Caco-2 (cell line): ENCODE results near the gene TRIO. TPM values are rescaled to one million over a fixed set of nuclear protein-coding genes. Genes with fewer than 3 reads are reported as not detected.

Source experiments
- BruUV-seq: library from RNA; stranded (reverse); fragments of 400-500 nt; replicated peaks from 2 replicates; lab custom pipeline; 2021; lab: Mats Ljungman, UMichigan
- CTCF ChIA-PET: fragments of 300-600 bp; sonication (Branson Sonifier 250); formaldehyde crosslinking; loops from one replicate; lab custom pipeline; 2022; ENCODE audit warnings: antibody characterized with exemption; lab: Charles Lee
- POLR2A ChIA-PET: fragments of 300-600 bp; sonication (Branson Sonifier 250); formaldehyde crosslinking; loops from one replicate; lab custom pipeline; 2022; ENCODE audit warnings: antibody characterized with exemption; lab: Charles Lee
- DNase-seq, 2 experiments: peaks; one replicate each; pipeline versions ENCODE4 v3.0.0 to v3.0.0-alpha.2; 2020 to 2022
- H3K27me3 ChIP-seq: replicated peaks from 2 replicates; pipeline ENCODE4 v1.6.0; 2011; ENCODE audit warnings: low read length; ENCODE audit not compliant: control insufficient read depth, insufficient read depth
- H3K36me3 ChIP-seq: 2 replicates; pipeline ENCODE4 v1.5.1; 2011; ENCODE audit warnings: low read length; ENCODE audit not compliant: control insufficient read depth, insufficient read depth
- H3K4me1 ChIP-seq: fragments of 250-450 bp; sonication (Bioruptor Pico); 2 replicates; pipeline ENCODE4 v1.5.1; 2020; ENCODE audit warnings: mild to moderate bottlenecking
- H3K4me3 ChIP-seq: 2 replicates; pipeline ENCODE4 v1.5.1; 2011; ENCODE audit warnings: low read depth, mild to moderate bottlenecking, control low read depth, low read length
- H3K9me3 ChIP-seq: fragments of 250-450 bp; sonication (Bioruptor Pico); 2 replicates; pipeline ENCODE4 v1.5.1; 2020; ENCODE audit warnings: mild to moderate bottlenecking, moderate library complexity
- H3K27ac Mint-ChIP-seq: one replicate; pipeline ENCODE4 v1.8.0; 2022; ENCODE audit warnings: mixed read lengths; ENCODE audit not compliant: unreplicated experiment
- H3K27me3 Mint-ChIP-seq: one replicate; pipeline ENCODE4 v1.8.0; 2022; ENCODE audit warnings: mixed read lengths; ENCODE audit not compliant: insufficient read depth, unreplicated experiment
- H3K36me3 Mint-ChIP-seq: one replicate; pipeline ENCODE4 v1.8.0; 2022; ENCODE audit warnings: mild to moderate bottlenecking, mixed read lengths; ENCODE audit not compliant: insufficient read depth, unreplicated experiment
- H3K4me1 Mint-ChIP-seq: one replicate; pipeline ENCODE4 v1.8.0; 2022; ENCODE audit warnings: low read depth, mixed read lengths; ENCODE audit not compliant: unreplicated experiment
- H3K4me3 Mint-ChIP-seq: one replicate; pipeline ENCODE4 v1.8.0; 2022; ENCODE audit warnings: mild to moderate bottlenecking, moderate library complexity, mixed read lengths; ENCODE audit not compliant: unreplicated experiment
- H3K9me3 Mint-ChIP-seq: one replicate; pipeline ENCODE4 v1.8.0; 2022; ENCODE audit warnings: mixed read lengths; ENCODE audit not compliant: unreplicated experiment
- CTCF ChIP-seq, 2 experiments: fragments of 200-600 bp in 1 of 2; IDR thresholded peaks; 1 replicate in 1 of 2; 2 replicates in 1 of 2; pipeline versions ENCODE4 v1.5.1 to v1.8.0; 2011 to 2022; ENCODE audit warnings: antibody characterized with exemption in 1 of 2, control low read depth in 1 of 2, inconsistent platforms in 1 of 2, low read depth in 1 of 2, low read length in 1 of 2, mild to moderate bottlenecking in 1 of 2, moderate library complexity in 1 of 2; ENCODE audit not compliant: insufficient read depth in 1 of 2, severe bottlenecking in 1 of 2, unreplicated experiment in 1 of 2
- intact Hi-C: fragments of 100-400 bp; cut with micrococcal nuclease; formaldehyde crosslinking; loops from one replicate; pipeline ENCODE4 v1.10.0; 2022; ENCODE audit not compliant: unreplicated experiment
- total RNA-seq: library from RNA; stranded (reverse); gene quantifications from 2 replicates; pipeline ENCODE4 v1.2.3, GENCODE V29; 2022

Gene TRIO
- total RNA-seq, 1 experiment from 2014 or later: 92.0 TPM

GRCh38 chr5:14110680-14111079 is 32.5 kb upstream of the TRIO start:
- no peaks in the 10 kb centered on the region for H3K27me3 Mint-ChIP-seq
- H3K4me1 ChIP-seq: no peaks in the 10 kb centered on the region

GRCh38 chr5:14112998-14113652 is 30.0 kb upstream of the TRIO start:
- CTCF ChIA-PET: interaction anchor here (0.8 to 1.2 kb wide), 2 partner anchors 136 to 157 kb away, joined by 3 read pairs; no protein-coding TSS in a partner anchor
- POLR2A ChIA-PET: no interaction called here
- Histone ChIP-seq H3K4me1 (no peaks in the 10 kb centered on the region), H3K4me3 (no peak overlapping the region), H3K9me3 (no peaks in the 10 kb centered on the region), H3K36me3 (no peaks in the 10 kb centered on the region), H3K27me3 (no peaks in the 10 kb centered on the region)
- TF ChIP-seq CTCF (IDR thresholded peaks at IDR 0.05; ENCODE audit: insufficient read depth in 1 of 2, low read depth in 1 of 2, low read length in 1 of 2, severe bottlenecking in 1 of 2, unreplicated experiment in 1 of 2): no peak
- DNase-seq: no peak
- H3K4me3 Mint-ChIP-seq: no peak overlapping the region
- intact Hi-C loops: no loop called here
- peaks cover 6% of the 10 kb centered on the region for H3K4me1 Mint-ChIP-seq
- no peak overlapping the region for H3K27ac Mint-ChIP-seq
- no peaks in the 10 kb centered on the region for H3K27me3 Mint-ChIP-seq
- H3K9me3 Mint-ChIP-seq: no peaks in the 10 kb centered on the region
- no TSS peak for BruUV-seq
- no peaks in the 10 kb centered on the region for H3K36me3 Mint-ChIP-seq

More at GRCh38 chr5:14110680-14111079, 32.5 kb upstream of the TRIO start:
- DNase-seq: no peak
- no peak overlapping the region for H3K4me3 ChIP-seq
- no peak for TF ChIP-seq CTCF (IDR thresholded peaks at IDR 0.05; ENCODE audit: insufficient read depth in 1 of 2, low read depth in 1 of 2, low read length in 1 of 2, severe bottlenecking in 1 of 2, unreplicated experiment in 1 of 2)
- Mint-ChIP-seq H3K27ac (no peak overlapping the region), H3K9me3 (no peaks in the 10 kb centered on the region), H3K4me3 (no peak overlapping the region), H3K36me3 (no peaks in the 10 kb centered on the region), H3K4me1 (peaks cover 6% of the 10 kb centered on the region)
- intact Hi-C loops: no loop called here
- H3K36me3 ChIP-seq: no peaks in the 10 kb centered on the region
- no peaks in the 10 kb centered on the region for H3K9me3 ChIP-seq
- ChIA-PET CTCF (no interaction called here), POLR2A (no interaction called here)
- H3K27me3 ChIP-seq: no peaks in the 10 kb centered on the region
- BruUV-seq: no TSS peak

- Histone ChIP-seq H3K4me1 (no peaks in the 10 kb centered on the region), H3K9me3 (no peaks in the 10 kb centered on the region), H3K36me3 (no peaks in the 10 kb centered on the region), H3K4me3 (no peak overlapping the region), H3K27me3 (no peaks in the 10 kb centered on the region)
- H3K9me3 Mint-ChIP-seq: no peaks in the 10 kb centered on the region
- H3K27ac Mint-ChIP-seq: no peak overlapping the region
- no peak for DNase-seq
- no peak for TF ChIP-seq CTCF (IDR thresholded peaks at IDR 0.05; ENCODE audit: insufficient read depth in 1 of 2, low read depth in 1 of 2, low read length in 1 of 2, severe bottlenecking in 1 of 2, unreplicated experiment in 1 of 2)
- H3K4me1 Mint-ChIP-seq: peaks cover 6% of the 10 kb centered on the region
- ChIA-PET POLR2A (no interaction called here), CTCF (no interaction called here)
- no peak overlapping the region for H3K4me3 Mint-ChIP-seq
- no peaks in the 10 kb centered on the region for H3K36me3 Mint-ChIP-seq
- intact Hi-C loops: no loop called here
- BruUV-seq: no TSS peak
- no peaks in the 10 kb centered on the region for H3K27me3 Mint-ChIP-seq
Measured at GRCh38 chr5:14114615-14115251, 28.4 kb upstream of the TRIO start.
